Hepatocyte (in vitro differentiated cells): Measurements from ENCODE around the gene NPFF. TPM values are rescaled to one million over a fixed set of nuclear protein-coding genes. Genes with fewer than 3 reads are reported as not detected.

Experiments used
- DNase-seq: peaks from one replicate; pipeline ENCODE4 v3.0.0-alpha.2; 2016; ENCODE audit warnings: low spot score
- H2AFZ ChIP-seq: fragments of 200-600 bp; sonication (generic); 2 replicates; pipeline ENCODE4 v1.6.0; 2016; ENCODE audit warnings: antibody characterized with exemption, mild to moderate bottlenecking
- H3K27ac ChIP-seq: fragments of 200-600 bp; sonication (generic); 2 replicates; pipeline ENCODE4 v1.5.1; 2016; ENCODE audit warnings: mild to moderate bottlenecking
- H3K27me3 ChIP-seq: fragments of 200-600 bp; sonication (generic); 2 replicates; pipeline ENCODE4 v1.6.1; 2016
- H3K36me3 ChIP-seq: fragments of 200-600 bp; sonication (generic); replicated peaks from 2 replicates; pipeline ENCODE4 v1.5.1; 2016; ENCODE audit warnings: low read depth; ENCODE audit not compliant: insufficient read depth
- H3K4me1 ChIP-seq: fragments of 200-600 bp; sonication (generic); 2 replicates; pipeline ENCODE4 v1.5.1; 2016; ENCODE audit warnings: mild to moderate bottlenecking, moderate library complexity; ENCODE audit not compliant: insufficient read depth
- H3K4me2 ChIP-seq: fragments of 200-600 bp; sonication (generic); 2 replicates; pipeline ENCODE4 v1.6.0; 2016
- H3K4me3 ChIP-seq: fragments of 200-600 bp; sonication (generic); 2 replicates; pipeline ENCODE4 v1.5.1; 2016; ENCODE audit warnings: mild to moderate bottlenecking
- H3K79me2 ChIP-seq: fragments of 200-600 bp; sonication (generic); 2 replicates; pipeline ENCODE4 v1.6.0; 2017; ENCODE audit warnings: mild to moderate bottlenecking
- H3K9me2 ChIP-seq: fragments of 200-600 bp; sonication (generic); replicated peaks from 2 replicates; pipeline ENCODE4 v1.6.0; 2017; ENCODE audit warnings: mild to moderate bottlenecking; ENCODE audit not compliant: insufficient read depth
- H3K9me3 ChIP-seq: fragments of 200-600 bp; sonication (generic); 2 replicates; pipeline ENCODE4 v1.5.1; 2016; ENCODE audit warnings: low read depth, mild to moderate bottlenecking
- H4K20me1 ChIP-seq: fragments of 200-600 bp; sonication (generic); 2 replicates; pipeline ENCODE4 v1.6.0; 2016; ENCODE audit warnings: mild to moderate bottlenecking; ENCODE audit not compliant: insufficient read depth, poor library complexity, severe bottlenecking
- EZH2 ChIP-seq: fragments of 200-600 bp; sonication (generic); IDR thresholded peaks from 2 replicates; pipeline ENCODE4 v1.6.1; 2016; ENCODE audit warnings: antibody characterized with exemption, mild to moderate bottlenecking, borderline replicate concordance
- EZH2phosphoT487 ChIP-seq: fragments of 200-600 bp; sonication (generic); IDR thresholded peaks from one replicate; pipeline ENCODE4 v1.6.1; 2018; ENCODE audit warnings: antibody characterized with exemption, mild to moderate bottlenecking, low read depth, moderate library complexity; ENCODE audit not compliant: unreplicated experiment, severe bottlenecking
- WGBS: methylation state at CpG from one replicate; pipeline ENCODE4 v1.1.6; 2016; ENCODE audit warnings: low lambda C conversion rate; ENCODE audit errors: missing lambda C conversion rate; 5-methylcytosine and 5-hydroxymethylcytosine counted together
- polyA plus RNA-seq: library from polyadenylated mRNA; unstranded; fragments of >200 nt; fragmentation: Nextera tagmentation; extraction: Ambion mirVana; gene quantifications from 2 replicates; pipeline ENCODE4 v1.2.1, GENCODE V29; 2016
- total RNA-seq: library from RNA; depleted of rRNA; stranded (reverse); fragments of >200 nt; gene quantifications from 2 replicates; pipeline ENCODE4 v1.2.3, GENCODE V29; 2014
- TF ChIP-seq, protein P1 (sequence below): fragments of 200-600 bp; sonication (generic); IDR thresholded peaks from 2 replicates; pipeline ENCODE4 v1.5.1; 2016; ENCODE audit warnings: antibody characterized with exemption, mild to moderate bottlenecking; ENCODE audit not compliant: poor library complexity

Gene NPFF
- total and polyA plus RNA-seq, 2 experiments from 2014 or later = 0.77 TPM; not detected in 1

DNA sequence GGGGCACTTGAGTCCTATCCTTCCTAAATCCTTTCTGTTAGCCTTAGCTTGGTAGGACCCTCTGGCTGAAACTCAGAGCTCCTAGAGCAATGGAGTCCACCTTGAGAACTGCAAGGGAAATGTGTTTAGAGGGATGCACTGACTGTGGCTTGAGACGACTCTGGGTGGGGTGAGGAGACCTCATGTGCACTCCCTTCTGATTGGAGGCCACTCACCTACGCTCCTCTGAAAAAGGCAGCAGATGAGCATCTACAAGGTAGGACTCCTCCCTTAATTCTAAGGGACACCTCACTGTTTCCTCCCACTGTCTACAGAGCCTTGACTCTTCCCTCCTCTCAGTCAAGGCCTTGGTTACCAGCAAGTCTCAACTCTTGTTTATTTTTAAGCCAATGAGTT lies 9.1 kb downstream of the NPFF start:
- no peaks in the 10 kb centered on the region for H3K36me3 ChIP-seq
- no peak overlapping the region for H3K27ac ChIP-seq
- peaks cover 42% of the 10 kb centered on the region for H3K4me1 ChIP-seq
- no peaks in the 10 kb centered on the region for H3K9me2 ChIP-seq
- no peaks in the 10 kb centered on the region for H3K27me3 ChIP-seq
- 71% methylated on average over 2 of the region's 2 CpGs for WGBS
- no peak overlapping the region for H2AFZ ChIP-seq
- no peak for TF ChIP-seq EZH2
- TF ChIP-seq EZH2phosphoT487 = no peak
- TF ChIP-seq, protein P1, sequence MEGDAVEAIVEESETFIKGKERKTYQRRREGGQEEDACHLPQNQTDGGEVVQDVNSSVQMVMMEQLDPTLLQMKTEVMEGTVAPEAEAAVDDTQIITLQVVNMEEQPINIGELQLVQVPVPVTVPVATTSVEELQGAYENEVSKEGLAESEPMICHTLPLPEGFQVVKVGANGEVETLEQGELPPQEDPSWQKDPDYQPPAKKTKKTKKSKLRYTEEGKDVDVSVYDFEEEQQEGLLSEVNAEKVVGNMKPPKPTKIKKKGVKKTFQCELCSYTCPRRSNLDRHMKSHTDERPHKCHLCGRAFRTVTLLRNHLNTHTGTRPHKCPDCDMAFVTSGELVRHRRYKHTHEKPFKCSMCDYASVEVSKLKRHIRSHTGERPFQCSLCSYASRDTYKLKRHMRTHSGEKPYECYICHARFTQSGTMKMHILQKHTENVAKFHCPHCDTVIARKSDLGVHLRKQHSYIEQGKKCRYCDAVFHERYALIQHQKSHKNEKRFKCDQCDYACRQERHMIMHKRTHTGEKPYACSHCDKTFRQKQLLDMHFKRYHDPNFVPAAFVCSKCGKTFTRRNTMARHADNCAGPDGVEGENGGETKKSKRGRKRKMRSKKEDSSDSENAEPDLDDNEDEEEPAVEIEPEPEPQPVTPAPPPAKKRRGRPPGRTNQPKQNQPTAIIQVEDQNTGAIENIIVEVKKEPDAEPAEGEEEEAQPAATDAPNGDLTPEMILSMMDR = no peak
- H4K20me1 ChIP-seq = no peaks in the 10 kb centered on the region
- peak overlapping the region; percentile 81 for H3K4me2 ChIP-seq
- DNase-seq = no peak
- H3K79me2 ChIP-seq = peaks cover 44% of the 10 kb centered on the region
- no peaks in the 10 kb centered on the region for H3K9me3 ChIP-seq
- no peak overlapping the region for H3K4me3 ChIP-seq

DNA sequence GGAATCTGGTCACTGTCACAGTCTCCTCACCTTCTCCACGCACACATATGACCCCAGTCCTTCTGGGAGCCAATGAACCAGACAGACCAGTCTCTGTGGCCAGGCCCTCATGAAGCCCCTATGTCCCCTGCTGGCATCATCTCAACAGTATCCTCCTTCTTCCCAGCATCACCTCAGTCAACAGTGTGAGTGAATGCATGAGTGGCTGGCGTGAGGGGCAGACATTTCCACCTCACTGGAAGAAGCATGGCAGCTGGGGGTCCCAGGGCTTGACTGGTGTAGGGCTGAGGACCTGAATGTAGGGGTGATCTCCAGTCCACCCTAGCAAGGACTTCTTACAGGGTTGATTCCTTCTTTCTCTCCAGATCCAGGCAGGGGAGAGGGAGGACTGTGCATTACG lies 9.8 kb downstream of the NPFF start:
- Histone ChIP-seq H3K79me2 (peaks cover 37% of the 10 kb centered on the region), H4K20me1 (no peaks in the 10 kb centered on the region), H3K4me1 (peaks cover 42% of the 10 kb centered on the region), H3K4me3 (no peak overlapping the region), H3K36me3 (no peaks in the 10 kb centered on the region), H3K27ac (no peak overlapping the region), H3K27me3 (no peaks in the 10 kb centered on the region), H3K9me2 (no peaks in the 10 kb centered on the region), H3K4me2 (no peak overlapping the region), H2AFZ (no peak overlapping the region), H3K9me3 (no peaks in the 10 kb centered on the region)
- 96% methylated on average over 3 of the region's 3 CpGs for WGBS
- TF ChIP-seq EZH2phosphoT487 (no peak), EZH2 (no peak)
- TF ChIP-seq, protein P1 = no peak
- DNase-seq = no peak

DNA sequence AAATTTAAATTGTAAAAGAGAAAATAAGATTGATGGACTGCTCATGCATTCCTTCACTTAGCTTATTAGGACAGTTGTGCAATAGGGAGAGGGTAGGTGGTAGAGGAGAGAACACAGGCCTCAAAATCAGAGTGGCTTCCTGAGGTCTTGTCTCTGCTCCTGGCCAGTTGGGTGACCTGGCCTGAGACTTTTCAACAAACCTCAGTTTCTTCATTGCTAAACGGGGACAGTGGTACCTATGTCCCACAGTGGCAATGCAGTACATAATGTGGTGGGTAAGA lies 10.6 kb downstream of the NPFF start:
- no peaks in the 10 kb centered on the region for H3K9me2 ChIP-seq
- WGBS = 94% methylated on average over 1 of the region's 1 CpG
- H4K20me1 ChIP-seq = no peaks in the 10 kb centered on the region
- H3K4me2 ChIP-seq = peak overlapping the region; percentile 59
- no peaks in the 10 kb centered on the region for H3K36me3 ChIP-seq
- H3K4me3 ChIP-seq = no peak overlapping the region
- no peaks in the 10 kb centered on the region for H3K27me3 ChIP-seq
- H3K4me1 ChIP-seq = peaks cover 40% of the 10 kb centered on the region
- peak overlapping the region; percentile 38 for H3K27ac ChIP-seq
- no peak overlapping the region for H2AFZ ChIP-seq
- TF ChIP-seq EZH2 = no peak
- TF ChIP-seq, protein P1 = no peak
- no peak for TF ChIP-seq EZH2phosphoT487
- peaks cover 35% of the 10 kb centered on the region for H3K79me2 ChIP-seq
- no peak for DNase-seq
- no peaks in the 10 kb centered on the region for H3K9me3 ChIP-seq
